Stimulated activated CD4-positive, alpha-beta T cell treated with anti-CD3 and anti-CD28 coated beads, Interleukin-1b, Interleukin-23, amount 100 ng/mL, for 1 hour (primary cell): Measurements from ENCODE around the gene TYMP.
"Not testable (repeated sequence)": the region's sequence is repeated elsewhere in the genome, so short reads cannot be mapped to it uniquely, and the experiment has no call there.

Experiments used
- DNase-seq, 2 donors: peaks; one replicate each; pipeline ENCODE4 v3.0.0-alpha.2; 2020; ENCODE audit warnings: low read depth in 2 of 2

TYMP gene

GRCh38 chr22:50524676-50525103, 5.1 kb downstream of the TYMP start:
- no peak for DNase-seq

GRCh38 chr22:50523806-50524675, 5.8 kb downstream of the TYMP start:
- no peak for DNase-seq

DNA sequence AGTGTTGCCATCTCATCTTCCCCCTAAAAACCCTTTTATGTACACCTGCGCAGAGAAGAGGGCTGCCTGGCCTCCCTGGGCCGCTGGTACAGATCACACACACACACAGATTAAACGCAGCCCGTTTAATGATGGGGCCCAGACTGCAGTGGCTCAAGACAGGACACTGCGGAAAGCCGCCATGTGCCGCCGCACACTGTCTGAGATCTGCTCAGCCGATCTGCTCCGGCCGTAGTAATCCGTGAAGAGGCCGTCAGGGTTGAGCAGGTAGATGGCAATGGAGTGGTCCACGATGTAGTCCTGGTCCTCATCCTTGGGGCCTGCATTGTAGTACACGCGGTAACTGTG, 6.4 kb downstream of the TYMP start:
- no peak for DNase-seq

- DNase-seq, result no peak
Observed at GRCh38 chr22:50522806-50523438, 6.9 kb downstream of the TYMP start.

DNA sequence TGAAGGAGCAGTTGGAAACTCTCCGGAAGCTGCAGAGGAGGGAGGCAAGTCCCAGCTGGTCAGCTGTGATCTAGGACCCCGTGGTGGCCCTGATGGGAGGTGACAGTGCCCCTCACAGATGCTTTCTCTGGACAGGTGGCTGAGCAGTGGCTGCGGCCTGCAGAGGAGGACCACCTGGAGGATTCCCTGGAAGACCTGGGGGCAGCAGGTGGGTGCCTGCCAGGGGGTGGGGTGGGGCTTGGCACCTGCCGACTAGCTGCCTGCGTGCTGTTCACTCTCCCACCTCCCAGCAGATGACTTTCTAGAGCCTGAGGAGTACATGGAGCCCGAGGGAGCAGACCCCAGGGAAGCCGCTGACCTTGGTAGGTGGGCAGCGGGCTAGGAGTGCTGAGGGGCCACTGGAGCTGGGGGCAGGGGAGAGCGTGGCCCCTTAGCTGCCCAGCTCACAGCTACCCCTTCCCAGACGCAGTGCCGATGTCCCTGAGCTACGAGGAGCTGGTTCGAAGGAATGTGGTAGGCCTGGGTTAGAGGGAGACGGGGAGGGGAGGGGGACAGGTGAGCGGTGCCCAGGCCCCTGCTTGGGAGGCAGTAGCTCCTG, 7.5 kb downstream of the TYMP start:
- DNase-seq, result no peak

- DNase-seq, result no peak
Observed at GRCh38 chr22:50521710-50522109, 8.1 kb downstream of the TYMP start.

GRCh38 chr22:50520826-50521453, 8.9 kb downstream of the TYMP start:
- DNase-seq, result no peak

- not testable (repeated sequence) for DNase-seq
Observed at GRCh38 chr22:50520184-50520583, 9.6 kb downstream of the TYMP start.

DNA sequence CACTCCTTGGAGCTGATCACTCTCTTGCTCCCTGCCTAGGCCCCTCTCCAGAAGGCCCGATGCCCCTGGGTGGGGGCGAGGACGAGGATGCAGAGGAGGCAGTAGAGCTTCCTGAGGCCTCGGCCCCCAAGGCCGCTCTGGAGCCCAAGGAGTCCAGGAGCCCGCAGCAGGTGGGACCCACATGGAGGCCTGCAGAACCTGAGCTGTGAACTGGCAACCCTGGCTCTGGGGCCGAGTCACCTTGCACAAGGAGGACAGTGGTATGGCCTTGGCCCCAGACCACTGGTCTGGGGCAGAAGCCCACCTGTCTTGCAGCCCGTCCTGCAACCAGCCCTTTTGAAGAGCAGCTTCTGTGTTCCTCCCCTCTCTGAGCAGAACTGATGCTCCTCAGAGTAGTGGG, 10.7 kb downstream of the TYMP start:
- no peak for DNase-seq

GRCh38 chr22:50518606-50519005, 11.2 kb downstream of the TYMP start:
- no peak for DNase-seq

DNA sequence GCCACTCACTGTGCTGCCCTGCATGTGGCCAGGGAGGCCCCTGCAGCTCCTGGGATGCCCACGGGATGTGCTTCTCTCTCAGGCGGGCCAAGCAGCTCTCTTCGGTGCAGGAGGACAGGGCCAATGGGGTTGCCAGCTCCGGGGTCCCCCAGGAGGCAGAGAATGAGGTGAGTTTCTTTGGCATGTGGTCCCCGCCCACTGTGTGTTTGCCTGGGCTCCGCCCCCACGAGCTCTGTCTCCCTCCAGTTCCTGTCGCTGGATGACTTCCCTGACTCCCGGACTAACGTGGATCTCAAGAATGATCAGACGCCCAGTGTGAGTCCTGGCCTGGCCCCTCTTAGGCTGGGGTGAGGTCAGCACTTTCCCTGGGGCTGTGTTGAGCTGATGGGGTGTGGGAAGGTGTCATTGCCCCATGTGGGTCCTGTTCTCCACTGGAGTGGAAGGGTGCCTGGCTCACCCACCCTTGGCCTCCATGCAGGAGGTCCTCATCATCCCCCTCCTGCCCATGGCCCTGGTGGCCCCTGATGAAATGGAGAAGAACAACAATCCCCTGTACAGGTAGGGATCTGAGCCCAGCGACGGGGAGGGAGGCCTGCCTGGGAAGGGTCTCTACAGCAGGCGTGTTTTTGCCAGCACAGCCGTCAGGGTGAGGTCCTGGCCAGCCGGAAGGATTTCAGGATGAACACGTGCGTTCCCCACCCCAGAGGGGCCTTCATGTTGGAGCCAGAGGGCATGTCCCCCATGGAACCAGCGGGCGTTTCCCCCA, 12.1 kb downstream of the TYMP start:
- no peak for DNase-seq

DNA sequence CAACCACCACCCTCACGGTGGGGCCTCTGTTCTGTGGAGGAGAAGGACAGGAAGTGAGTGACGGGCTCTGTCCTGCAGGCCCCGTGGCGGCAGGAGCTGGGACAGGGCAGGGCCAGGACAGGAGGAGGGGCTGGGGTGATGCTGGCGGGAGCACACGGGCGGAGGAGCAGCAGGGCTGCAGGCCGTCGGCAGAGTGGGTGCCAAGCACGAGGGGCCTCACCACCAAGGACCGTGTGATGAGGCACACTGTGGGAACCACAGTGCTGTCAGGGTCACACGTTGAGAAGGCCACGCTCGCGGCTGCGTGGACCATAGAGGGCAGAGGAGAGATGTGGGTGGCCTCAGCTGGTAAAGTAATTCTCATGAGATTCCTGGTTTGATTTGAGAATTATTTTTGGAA, 12.9 kb downstream of the TYMP start:
- no peak for DNase-seq

- no peak for DNase-seq
Observed at GRCh38 chr22:50516068-50516467, 13.7 kb downstream of the TYMP start.

- DNase-seq, result no peak
Observed at GRCh38 chr22:50513175-50513574, 16.6 kb downstream of the TYMP start.

DNA sequence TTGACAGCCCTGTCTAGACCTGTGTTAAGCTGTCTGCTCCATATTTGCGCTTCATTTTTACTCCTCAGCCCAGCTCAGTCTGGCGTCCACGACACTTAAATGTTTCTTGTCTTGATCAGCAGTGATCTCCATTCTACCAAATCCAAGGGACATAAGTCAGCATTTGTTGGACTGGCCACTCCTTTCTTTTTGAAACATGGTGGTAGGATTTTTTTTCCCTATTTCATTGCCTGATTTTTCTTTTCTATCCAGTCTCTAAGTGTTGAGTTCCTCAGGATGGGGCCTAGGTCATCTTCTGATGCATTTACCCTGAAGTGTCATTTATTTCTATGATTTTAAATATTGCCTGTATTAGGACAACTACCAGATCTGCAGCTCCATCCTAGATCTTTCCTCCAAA, 20.9 kb downstream of the TYMP start:
- DNase-seq, result no peak

DNA sequence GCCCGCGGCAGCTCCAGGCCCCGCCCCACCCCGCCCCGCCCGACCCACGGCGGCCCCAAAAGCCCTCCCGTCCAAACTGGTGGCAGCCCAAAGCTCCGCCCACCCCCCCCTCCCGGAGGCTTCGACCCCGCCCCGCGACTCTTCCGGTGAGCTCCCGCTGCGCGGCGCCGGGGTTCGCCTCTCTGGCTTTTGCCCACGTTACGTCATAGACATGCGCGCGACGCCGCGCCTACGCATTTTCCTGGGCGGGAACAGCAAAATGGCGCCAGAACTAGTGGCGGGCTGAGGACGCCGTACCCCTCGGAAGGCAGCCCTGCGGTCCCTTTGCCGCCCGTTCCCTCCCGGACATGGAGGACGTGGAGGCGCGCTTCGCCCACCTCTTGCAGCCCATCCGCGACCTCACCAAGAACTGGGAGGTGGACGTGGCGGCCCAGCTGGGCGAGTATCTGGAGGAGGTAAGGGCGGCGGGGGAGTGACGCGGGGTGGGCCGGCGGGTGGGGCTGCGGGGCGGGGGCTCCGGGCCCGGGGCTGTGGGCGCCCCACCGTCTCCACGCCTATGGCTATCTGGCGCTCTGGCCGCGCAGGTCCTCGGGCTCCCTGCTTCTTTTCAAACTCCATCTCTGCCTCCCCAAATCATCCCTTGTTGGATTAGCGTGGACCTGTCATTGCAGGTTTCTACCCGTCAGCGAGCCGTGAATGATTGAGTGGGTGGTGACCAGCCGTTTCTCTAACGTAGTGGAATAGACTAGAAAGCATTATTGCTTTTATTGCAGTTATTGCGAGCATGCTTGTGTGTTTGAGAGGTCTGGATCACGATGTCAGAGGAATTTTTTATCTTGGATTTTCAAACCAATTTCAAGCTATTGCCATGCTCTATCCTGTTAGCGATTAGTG, 21.6 kb downstream of the TYMP start, which contains the start of gene NCAPH2:
NCAPH2 (plus strand) TSS at position 234 of the 894 bp plus-strand sequence; CDS start at position 348, 114 bp downstream.
- DNase-seq, result peak; percentile 95

GRCh38 chr22:50507421-50507990, 22.3 kb downstream of the TYMP start, which contains the start of gene LMF2:
Gene LMF2 (minus strand): TSS chr22:50507702. CDS start chr22:50507675, 27 bp downstream.
- DNase-seq, result peak; percentile 92 to 93

DNA sequence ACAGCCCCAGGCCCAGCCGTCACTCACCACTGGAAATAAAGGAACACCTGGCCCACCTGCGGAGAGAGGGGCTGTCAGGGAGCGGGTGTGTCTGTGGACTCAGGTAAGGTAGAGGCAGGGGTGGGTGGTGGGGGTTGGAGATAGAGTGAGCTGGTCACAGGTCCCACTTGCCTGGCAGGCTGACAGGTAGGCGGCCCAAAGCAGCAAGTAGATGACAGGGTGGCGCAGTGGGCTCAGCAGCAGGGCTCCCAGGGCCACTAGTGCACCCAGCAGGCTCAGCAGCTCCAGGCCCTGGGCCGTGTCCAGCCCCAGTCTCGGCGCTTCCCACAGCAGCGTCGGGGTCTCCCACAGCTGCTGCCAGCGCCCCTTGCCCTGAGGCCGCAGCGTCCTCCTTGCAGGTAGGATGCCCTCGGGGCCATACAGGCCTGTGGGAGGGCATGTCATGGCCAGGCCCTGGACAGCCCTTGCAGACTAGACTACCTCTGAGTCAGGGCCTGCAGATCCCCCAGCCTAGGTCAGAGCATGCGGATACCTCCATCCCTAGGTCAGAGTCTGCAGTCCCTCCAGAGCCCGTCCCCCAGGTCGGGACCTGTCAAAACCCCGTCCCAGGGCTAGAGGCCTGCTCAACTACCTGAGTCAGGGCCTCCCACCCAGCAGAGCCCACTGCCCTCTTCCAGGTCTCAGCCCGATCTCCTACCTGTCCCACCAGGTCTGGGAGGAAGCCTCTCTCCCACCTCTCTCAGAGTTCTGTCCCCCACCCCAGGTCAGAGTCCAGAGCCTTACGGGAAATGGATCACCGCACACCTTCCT, 23.0 kb downstream of the TYMP start:
- no peak for DNase-seq
